Gastrocnemius medialis (tissue), 4 donors: Measurements from ENCODE around the gene CHRNE.

ENCODE experiments used
- CTCF ChIP-seq, 5 experiments: fragments of 450-650 bp in 3 of 5; fragments of 200-600 bp in 2 of 5; sonication (generic) in 2 of 5; IDR thresholded peaks in 4 of 5; conservative IDR thresholded peaks in 1 of 5; 1 replicate in 4 of 5; 2 replicates in 1 of 5; pipeline ENCODE4 v1.5.1; 2016 to 2019; ENCODE audit warnings: antibody characterized with exemption in 5 of 5, mild to moderate bottlenecking in 3 of 5, moderate library complexity in 3 of 5
- POLR2A ChIP-seq, 2 donors: fragments of 450-650 bp; IDR thresholded peaks; one replicate each; pipeline ENCODE4 v1.6.1; 2017; ENCODE audit warnings: antibody characterized with exemption in 2 of 2, mild to moderate bottlenecking in 2 of 2, moderate library complexity in 2 of 2

- TF ChIP-seq CTCF (IDR thresholded peaks at IDR 0.05 in 4 of 5, conservative IDR thresholded peaks at IDR 0.05 in 1 of 5) (no peak), POLR2A (IDR thresholded peaks at IDR 0.05) (no peak)
These were observed 41.8 kb downstream of the CHRNE start for GRCh38 chr17:4861052-4861451.
